Erythroblast (primary cell): ENCODE measurements around the gene ALDH1B1.

Experiments used
- GATA1 ChIP-seq: IDR thresholded peaks from 2 replicates; pipeline ENCODE4 v1.6.1; 2011; ENCODE audit warnings: low read depth, mild to moderate bottlenecking, control low read depth, low read length, moderate library complexity
- POLR2A ChIP-seq: IDR thresholded peaks from 2 replicates; pipeline ENCODE4 v1.6.1; 2011; ENCODE audit warnings: mild to moderate bottlenecking, low read length

GRCh38 chr9:38442473-38443096 lies 50.1 kb downstream of the ALDH1B1 start:
- no peak for TF ChIP-seq POLR2A
- TF ChIP-seq GATA1: no peak
